Activated B cell treated with CpG ODN at 0.5 μM for 24 hours (primary cell): ENCODE results near the gene ARL14EPL. TPM values are rescaled to one million over a fixed set of nuclear protein-coding genes. Genes with fewer than 3 reads are reported as not detected.
A peak's percentile ranks its signal among the peaks of the same experiment; 100 is the strongest.

ENCODE experiments used
- ATAC-seq: fragments of 200-7000 bp; cut with Tn5 transposase; one replicate; pipeline ENCODE4 v1.10.0; 2021; ENCODE audit warnings: low read depth, mild to moderate bottlenecking, moderate library complexity
- CTCF ChIA-PET: fragments of 350-600 bp; sonication (Branson Sonifier 250); formaldehyde crosslinking; loops from one replicate; lab custom pipeline; 2021; ENCODE audit warnings: antibody characterized with exemption; lab: Charles Lee
- POLR2A ChIA-PET: fragments of 350-600 bp; sonication (Branson Sonifier 250); formaldehyde crosslinking; loops from one replicate; lab custom pipeline; 2021; ENCODE audit warnings: antibody characterized with exemption; lab: Charles Lee
- DNase-seq: peaks from one replicate; pipeline ENCODE4 v3.0.0; 2022
- H3K27ac Mint-ChIP-seq: one replicate; pipeline ENCODE4 v1.8.0; 2020; ENCODE audit warnings: mixed read lengths
- H3K27me3 Mint-ChIP-seq: one replicate; pipeline ENCODE4 v1.8.0; 2021; ENCODE audit warnings: mixed read lengths
- H3K36me3 Mint-ChIP-seq: one replicate; pipeline ENCODE4 v1.8.0; 2021; ENCODE audit warnings: low read depth, mixed read lengths
- H3K4me1 Mint-ChIP-seq: one replicate; pipeline ENCODE4 v1.8.0; 2021; ENCODE audit warnings: mixed read lengths
- H3K4me3 Mint-ChIP-seq: one replicate; pipeline ENCODE4 v1.8.0; 2020; ENCODE audit warnings: mild to moderate bottlenecking, mixed read lengths
- H3K9me3 Mint-ChIP-seq: one replicate; pipeline ENCODE4 v1.8.0; 2020; ENCODE audit warnings: mixed read lengths
- CTCF ChIP-seq: fragments of 200-600 bp; IDR thresholded peaks from one replicate; pipeline ENCODE4 v1.8.0; 2022; ENCODE audit warnings: antibody characterized with exemption, mild to moderate bottlenecking
- intact Hi-C: fragments of 100-400 bp; cut with micrococcal nuclease; formaldehyde crosslinking; loops from one replicate; pipeline ENCODE4 v1.15.1; 2024
- total RNA-seq: library from RNA; stranded (reverse); gene quantifications from 2 replicates; pipeline ENCODE4 v1.2.3, GENCODE V29; 2022

ARL14EPL gene
- total RNA-seq, 1 donor from 2014 or later: not detected

GRCh38 chr5:116013207-116013785 is 19.0 kb upstream of the ARL14EPL start:
- H3K4me1 Mint-ChIP-seq: no peaks in the 10 kb centered on the region
- no peak overlapping the region for H3K4me3 Mint-ChIP-seq
- no peak overlapping the region for H3K27ac Mint-ChIP-seq
- DNase-seq: no peak
- no peaks in the 10 kb centered on the region for H3K9me3 Mint-ChIP-seq
- CTCF ChIA-PET: no interaction called here
- intact Hi-C loops: no loop called here
- no peak for ATAC-seq
- no peaks in the 10 kb centered on the region for H3K36me3 Mint-ChIP-seq
- no peaks in the 10 kb centered on the region for H3K27me3 Mint-ChIP-seq
- POLR2A ChIA-PET: no interaction called here
- TF ChIP-seq CTCF: no peak

GRCh38 chr5:116013936-116014335 is 18.3 kb upstream of the ARL14EPL start:
- ChIA-PET CTCF (no interaction called here), POLR2A (no interaction called here)
- no peaks in the 10 kb centered on the region for H3K27me3 Mint-ChIP-seq
- no peaks in the 10 kb centered on the region for H3K4me1 Mint-ChIP-seq
- DNase-seq: no peak
- H3K27ac Mint-ChIP-seq: no peak overlapping the region
- no peak overlapping the region for H3K4me3 Mint-ChIP-seq
- intact Hi-C loops: no loop called here
- TF ChIP-seq CTCF: no peak
- H3K9me3 Mint-ChIP-seq: no peaks in the 10 kb centered on the region
- no peak for ATAC-seq
- H3K36me3 Mint-ChIP-seq: no peaks in the 10 kb centered on the region

GRCh38 chr5:116023619-116024018 is 8.7 kb upstream of the ARL14EPL start:
- intact Hi-C loops: no loop called here
- ChIA-PET CTCF (no interaction called here), POLR2A (no interaction called here)
- Mint-ChIP-seq H3K9me3 (no peaks in the 10 kb centered on the region), H3K27ac (no peak overlapping the region), H3K4me3 (no peak overlapping the region), H3K36me3 (no peaks in the 10 kb centered on the region), H3K27me3 (no peaks in the 10 kb centered on the region), H3K4me1 (no peaks in the 10 kb centered on the region)
- DNase-seq (no peak), ATAC-seq (no peak)
- no peak for TF ChIP-seq CTCF

- ChIA-PET CTCF (no interaction called here), POLR2A (no interaction called here)
- intact Hi-C loops: no loop called here
- H3K36me3 Mint-ChIP-seq: no peaks in the 10 kb centered on the region
- ATAC-seq: no peak
- no peak overlapping the region for H3K27ac Mint-ChIP-seq
- no peak for TF ChIP-seq CTCF
- no peaks in the 10 kb centered on the region for H3K27me3 Mint-ChIP-seq
- no peaks in the 10 kb centered on the region for H3K9me3 Mint-ChIP-seq
- H3K4me3 Mint-ChIP-seq: no peak overlapping the region
- DNase-seq: no peak
- no peaks in the 10 kb centered on the region for H3K4me1 Mint-ChIP-seq
Observed at GRCh38 chr5:116025866-116026265, 6.4 kb upstream of the ARL14EPL start.

GRCh38 chr5:116032991-116033390 is 719 bp downstream of the ARL14EPL start:
- intact Hi-C loops: no loop called here
- Mint-ChIP-seq H3K4me3 (peak overlapping the region; percentile 1), H3K27me3 (no peaks in the 10 kb centered on the region), H3K27ac (peak overlapping the region; percentile 50), H3K9me3 (no peaks in the 10 kb centered on the region), H3K4me1 (peaks cover 48% of the 10 kb centered on the region), H3K36me3 (no peaks in the 10 kb centered on the region)
- no peak for DNase-seq
- TF ChIP-seq CTCF: no peak
- ChIA-PET CTCF (interaction anchor here (1.6 kb wide), 1 partner anchor 398 kb away, joined by 6 read pairs; no protein-coding TSS in a partner anchor), POLR2A (interaction anchor here (0.5 to 0.9 kb wide), 2 partner anchors 147 to 488 kb away, joined by 3 to 7 read pairs; partner anchors contain the start of gene FEM1C)
- ATAC-seq: peak; percentile 19
